Endothelial cell of hepatic sinusoid (primary cell): ENCODE measurements around the gene CD79A.

ENCODE experiments used
- in situ Hi-C: cut with HindIII; loops from 2 replicates; pipeline ENCODE4 v1.10.0; 2017; ENCODE audit warnings: low sequenced_read_pairs

CD79A gene

DNA sequence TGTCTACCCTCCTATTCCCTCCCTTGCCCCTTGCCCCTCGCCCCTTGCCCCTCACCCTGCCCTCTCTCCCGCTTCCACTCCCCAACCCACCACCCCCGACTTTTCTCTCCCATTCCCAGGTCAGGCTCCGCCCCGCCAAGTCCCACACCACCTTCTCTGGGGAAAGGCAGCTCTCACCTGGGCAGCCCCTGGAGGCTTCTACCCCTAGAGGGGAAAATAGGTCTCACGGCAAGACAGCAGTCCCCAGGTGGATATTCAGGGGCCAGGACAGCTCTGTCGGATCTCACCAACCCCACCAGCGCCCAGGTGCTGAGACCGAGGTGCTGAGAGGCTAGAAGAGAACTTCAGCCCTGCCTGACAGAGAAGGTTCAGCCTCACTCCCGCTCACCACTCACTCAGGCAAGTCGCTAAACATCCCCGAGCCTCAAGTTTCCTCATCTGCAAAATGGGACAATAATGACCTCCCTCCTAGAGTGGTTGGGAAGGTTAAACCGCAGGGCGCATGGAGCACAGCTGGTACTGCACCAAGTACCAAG is 52.5 kb downstream of the CD79A start:
- in situ Hi-C loops: no loop called here

DNA sequence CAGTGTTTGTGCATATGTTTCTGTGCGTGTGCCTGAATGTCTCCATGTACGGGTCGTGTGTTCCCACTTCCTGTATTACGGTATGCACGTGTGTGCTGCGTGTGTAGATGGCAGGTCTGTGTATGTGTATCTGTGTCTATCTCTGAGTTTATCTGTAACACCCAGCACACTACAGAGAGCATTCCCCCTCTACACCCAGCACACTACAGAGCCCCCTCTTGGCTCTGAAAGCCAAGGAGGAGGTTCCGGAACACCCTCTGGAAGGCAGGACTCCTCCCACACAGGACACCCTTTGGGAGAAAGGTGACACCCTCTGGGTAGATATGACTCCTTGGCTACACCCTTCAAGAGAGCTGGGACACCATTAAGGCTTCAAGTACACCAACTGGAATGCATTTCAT is 53.2 kb downstream of the CD79A start:
- in situ Hi-C loops: no loop called here
